GM21447 (cell line): Measurements from ENCODE around the gene ITIH3.

Experiments used
- ATAC-seq: cut with Tn5 transposase; IDR thresholded peaks from one replicate; pipeline ENCODE4 v1.9.1; 2021; ENCODE audit not compliant: unreplicated experiment

ITIH3 gene

GRCh38 chr3:52779011-52779836 is 15.4 kb upstream of the ITIH3 start:
- ATAC-seq = peak; percentile 77

- no peak for ATAC-seq
Observed at GRCh38 chr3:52779837-52780585, 14.6 kb upstream of the ITIH3 start.

GRCh38 chr3:52781741-52782140 is 12.9 kb upstream of the ITIH3 start:
- no peak for ATAC-seq

- no peak for ATAC-seq
Observed at GRCh38 chr3:52782412-52783210, 12.0 kb upstream of the ITIH3 start.

- ATAC-seq = no peak
Observed at GRCh38 chr3:52783211-52783555, 11.4 kb upstream of the ITIH3 start.

GRCh38 chr3:52784021-52784621 is 10.5 kb upstream of the ITIH3 start:
- no peak for ATAC-seq

- no peak for ATAC-seq
Observed at GRCh38 chr3:52784931-52785590, 9.5 kb upstream of the ITIH3 start.

- no peak for ATAC-seq
Observed at GRCh38 chr3:52786330-52787215, 8.0 kb upstream of the ITIH3 start.

GRCh38 chr3:52787246-52787645 is 7.3 kb upstream of the ITIH3 start:
- ATAC-seq = no peak

GRCh38 chr3:52787672-52788625 is 6.6 kb upstream of the ITIH3 start:
- no peak for ATAC-seq

- no peak for ATAC-seq
Observed at GRCh38 chr3:52788890-52789745, 5.5 kb upstream of the ITIH3 start.

GRCh38 chr3:52789746-52790040 is 4.9 kb upstream of the ITIH3 start:
- no peak for ATAC-seq

GRCh38 chr3:52790337-52790736 is 4.3 kb upstream of the ITIH3 start:
- no peak for ATAC-seq

GRCh38 chr3:52790741-52791140 is 3.9 kb upstream of the ITIH3 start:
- ATAC-seq = no peak

GRCh38 chr3:52791366-52791765 is 3.2 kb upstream of the ITIH3 start:
- no peak for ATAC-seq

- no peak for ATAC-seq
Observed at GRCh38 chr3:52791928-52792327, 2.7 kb upstream of the ITIH3 start.

- no peak for ATAC-seq
Observed at GRCh38 chr3:52792413-52792812, 2.2 kb upstream of the ITIH3 start.
